ENCODE measurements around the gene WNT8A.

Gene WNT8A

GRCh38 chr5:138093036-138093435 lies 9.2 kb downstream of the WNT8A start:
- no peak for TF ChIP-seq CTCF (IDR thresholded peaks at IDR 0.05; ENCODE audit: borderline replicate concordance, insufficient read depth, low read depth, low read length)
- H3K4me3 ChIP-seq (ENCODE audit: low read depth, low read length) = no peak overlapping the region

GRCh38 chr5:138095100-138095907 lies 11.5 kb downstream of the WNT8A start:
- no peak for TF ChIP-seq CTCF (IDR thresholded peaks at IDR 0.05; ENCODE audit: borderline replicate concordance, insufficient read depth, low read depth, low read length)
- no peak overlapping the region for H3K4me3 ChIP-seq (ENCODE audit: low read depth, low read length)

- no peak for TF ChIP-seq CTCF (IDR thresholded peaks at IDR 0.05; ENCODE audit: borderline replicate concordance, insufficient read depth, low read depth, low read length)
Measured at GRCh38 chr5:138096363-138096762, 12.5 kb downstream of the WNT8A start.

GRCh38 chr5:138096997-138097828 lies 13.4 kb downstream of the WNT8A start:
- no peak overlapping the region for H3K4me3 ChIP-seq (ENCODE audit: low read depth, low read length)
- TF ChIP-seq CTCF (IDR thresholded peaks at IDR 0.05; ENCODE audit: borderline replicate concordance, insufficient read depth, low read depth, low read length) = no peak

More at GRCh38 chr5:138096363-138096762, 12.5 kb downstream of the WNT8A start:
- no peak overlapping the region for H3K4me3 ChIP-seq (ENCODE audit: low read depth, low read length)

GRCh38 chr5:138102454-138103318 lies 18.9 kb downstream of the WNT8A start:
- TF ChIP-seq CTCF (IDR thresholded peaks at IDR 0.05; ENCODE audit: borderline replicate concordance, insufficient read depth, low read depth, low read length) = no peak
- H3K4me3 ChIP-seq (ENCODE audit: low read depth, low read length) = no peak overlapping the region

GRCh38 chr5:138103319-138103637 lies 19.4 kb downstream of the WNT8A start:
- no peak overlapping the region for H3K4me3 ChIP-seq (ENCODE audit: low read depth, low read length)
- no peak for TF ChIP-seq CTCF (IDR thresholded peaks at IDR 0.05; ENCODE audit: borderline replicate concordance, insufficient read depth, low read depth, low read length)

Data from GM12875 (cell line).